Lower leg skin (tissue), 4 donors: ENCODE results near the gene GPS1. TPM values are rescaled to one million over a fixed set of nuclear protein-coding genes. Genes with fewer than 3 reads are reported as not detected.

Source experiments
- DNase-seq, 2 donors: peaks; one replicate each; pipeline ENCODE4 v3.0.0-alpha.2; 2019; ENCODE audit warnings: low spot score in 2 of 2
- H3K4me3 ChIP-seq: fragments of 200-600 bp; sonication (generic); 2 replicates; pipeline ENCODE4 v1.5.1; 2017; ENCODE audit warnings: mild to moderate bottlenecking, low read depth; ENCODE audit not compliant: poor library complexity, severe bottlenecking
- CTCF ChIP-seq, 3 donors: fragments of 450-650 bp; IDR thresholded peaks; one replicate each; pipeline ENCODE4 v1.5.1; 2016; ENCODE audit warnings: antibody characterized with exemption in 3 of 3, mild to moderate bottlenecking in 3 of 3, moderate library complexity in 2 of 3
- POLR2A ChIP-seq, 2 donors: fragments of 450-650 bp; IDR thresholded peaks; one replicate each; pipeline ENCODE4 v1.6.1; 2016 to 2017; ENCODE audit warnings: antibody characterized with exemption in 2 of 2, mild to moderate bottlenecking in 1 of 2, moderate library complexity in 1 of 2
- WGBS, 2 donors: methylation state at CpG; one replicate each; pipeline ENCODE4 v1.1.5; 2018; 5-methylcytosine and 5-hydroxymethylcytosine counted together
- intact Hi-C: fragments of 100-400 bp; cut with DNase I; formaldehyde crosslinking; loops from one replicate; pipeline ENCODE4 v1.15.0; 2023; ENCODE audit warnings: low total_unique reads
- total RNA-seq, 4 donors: library from RNA; depleted of rRNA; stranded (reverse); fragments of >200 nt; gene quantifications; one replicate each; pipeline ENCODE4 v1.1.0, GENCODE V29; 2016

Gene GPS1
- total RNA-seq, 4 donors from 2014 or later: 57.2 to 99.3 (median 79.1) TPM

- TF ChIP-seq POLR2A (IDR thresholded peaks at IDR 0.05): no peak
- no peak for TF ChIP-seq CTCF (IDR thresholded peaks at IDR 0.05)
- intact Hi-C loops: no loop called here
- 90 to 92% methylated on average over 21 to 22 of the region's 22 CpGs for WGBS, 2 donors
- H3K4me3 ChIP-seq: no peak overlapping the region
- no peak for DNase-seq
Observed at GRCh38 chr17:82081966-82082365, 30.3 kb downstream of the GPS1 start.

GRCh38 chr17:82082456-82082855, 30.8 kb downstream of the GPS1 start:
- TF ChIP-seq POLR2A (IDR thresholded peaks at IDR 0.05) (no peak), CTCF (IDR thresholded peaks at IDR 0.05) (no peak)
- no peak overlapping the region for H3K4me3 ChIP-seq
- intact Hi-C loops: no loop called here
- no peak for DNase-seq
- WGBS, 2 donors: 91 to 98% methylated on average over 13 to 19 of the region's 19 CpGs

DNA sequence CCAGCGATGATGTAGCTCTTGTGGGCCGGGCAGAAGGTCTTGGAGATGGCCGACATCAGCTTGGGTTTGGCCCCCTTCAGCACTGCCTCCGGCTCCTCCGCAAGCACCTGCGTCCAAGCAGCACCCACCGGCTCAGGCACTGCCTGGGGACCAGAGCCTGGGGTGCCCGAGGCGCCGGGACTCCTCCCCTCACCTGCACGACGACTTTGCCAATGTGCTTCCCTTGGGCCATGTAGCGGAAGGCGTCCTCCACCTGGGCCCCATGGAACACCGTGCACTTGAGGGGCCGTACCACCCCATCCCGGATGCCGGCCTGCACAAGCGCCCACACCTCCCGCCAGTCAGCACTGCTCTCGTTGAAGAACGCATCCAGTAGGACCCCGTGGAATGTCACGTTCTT, 31.3 kb downstream of the GPS1 start:
- TF ChIP-seq CTCF (IDR thresholded peaks at IDR 0.05) (no peak), POLR2A (IDR thresholded peaks at IDR 0.05) (no peak)
- no peak overlapping the region for H3K4me3 ChIP-seq
- intact Hi-C loops: no loop called here
- WGBS, 2 donors: 89 to 94% methylated on average over 12 to 21 of the region's 24 CpGs
- DNase-seq: no peak

GRCh38 chr17:82083533-82084359, 32.0 kb downstream of the GPS1 start:
- WGBS, 2 donors: 91 to 95% methylated on average over 28 to 41 of the region's 55 CpGs
- TF ChIP-seq CTCF (IDR thresholded peaks at IDR 0.05) (no peak), POLR2A (IDR thresholded peaks at IDR 0.05) (no peak)
- no peak for DNase-seq
- H3K4me3 ChIP-seq: no peak overlapping the region
- intact Hi-C loops: no loop called here

GRCh38 chr17:82084373-82085030, 32.8 kb downstream of the GPS1 start:
- WGBS, 2 donors: 90 to 93% methylated on average over 22 to 29 of the region's 31 CpGs
- intact Hi-C loops: no loop called here
- no peak for DNase-seq
- no peak for TF ChIP-seq POLR2A (IDR thresholded peaks at IDR 0.05)
- TF ChIP-seq CTCF (IDR thresholded peaks at IDR 0.05): no peak
- H3K4me3 ChIP-seq: no peak overlapping the region
